Measurements from ENCODE around the gene SIGLEC1.

Gene SIGLEC1

GRCh38 chr20:3753098-3753497 is 40.7 kb upstream of the SIGLEC1 start:
- TF ChIP-seq CTCF (IDR thresholded peaks at IDR 0.05; ENCODE audit: unreplicated experiment in 3 of 3) = peak; percentile 56 to 67 (median 60)
- Mint-ChIP-seq H3K27ac (peak overlapping the region in 1 of 3 experiments; percentile 75), H3K9me3 (no peaks in the 10 kb centered on the region), H3K27me3 (ENCODE audit: low read depth) (peaks cover 30% of the 10 kb centered on the region), H3K4me1 (no peaks in the 10 kb centered on the region), H3K36me3 (ENCODE audit: low read depth) (peaks cover 24% of the 10 kb centered on the region), H3K4me3 (no peak overlapping the region)

GRCh38 chr20:3752386-3752759 is 40.0 kb upstream of the SIGLEC1 start:
- TF ChIP-seq CTCF (IDR thresholded peaks at IDR 0.05; ENCODE audit: unreplicated experiment in 3 of 3) = no peak
- no peak overlapping the region for H3K27ac Mint-ChIP-seq
- H3K4me1 Mint-ChIP-seq = no peaks in the 10 kb centered on the region
- peaks cover 36% of the 10 kb centered on the region for H3K27me3 Mint-ChIP-seq (ENCODE audit: low read depth)
- no peak overlapping the region for H3K4me3 Mint-ChIP-seq
- H3K36me3 Mint-ChIP-seq (ENCODE audit: low read depth) = peaks cover 23% of the 10 kb centered on the region
- no peaks in the 10 kb centered on the region for H3K9me3 Mint-ChIP-seq

GRCh38 chr20:3751675-3752385 is 39.4 kb upstream of the SIGLEC1 start:
- Mint-ChIP-seq H3K36me3 (ENCODE audit: low read depth) (peaks cover 26% of the 10 kb centered on the region), H3K27me3 (ENCODE audit: low read depth) (peaks cover 42% of the 10 kb centered on the region), H3K4me3 (no peak overlapping the region), H3K9me3 (no peaks in the 10 kb centered on the region), H3K4me1 (no peaks in the 10 kb centered on the region), H3K27ac (no peak overlapping the region)
- TF ChIP-seq CTCF (IDR thresholded peaks at IDR 0.05; ENCODE audit: unreplicated experiment in 3 of 3) = no peak

GRCh38 chr20:3751305-3751674 is 38.9 kb upstream of the SIGLEC1 start:
- no peaks in the 10 kb centered on the region for H3K9me3 Mint-ChIP-seq
- H3K27me3 Mint-ChIP-seq (ENCODE audit: low read depth) = peaks cover 47% of the 10 kb centered on the region
- H3K27ac Mint-ChIP-seq = no peak overlapping the region
- no peaks in the 10 kb centered on the region for H3K4me1 Mint-ChIP-seq
- no peak overlapping the region for H3K4me3 Mint-ChIP-seq
- peaks cover 31% of the 10 kb centered on the region for H3K36me3 Mint-ChIP-seq (ENCODE audit: low read depth)
- TF ChIP-seq CTCF (IDR thresholded peaks at IDR 0.05; ENCODE audit: unreplicated experiment in 3 of 3) = peak in 1 of 3 experiments; percentile 13

GRCh38 chr20:3749689-3750531 is 37.5 kb upstream of the SIGLEC1 start:
- Mint-ChIP-seq H3K9me3 (no peaks in the 10 kb centered on the region), H3K36me3 (ENCODE audit: low read depth) (peaks cover 37% of the 10 kb centered on the region), H3K27me3 (ENCODE audit: low read depth) (peaks cover 53% of the 10 kb centered on the region), H3K4me1 (no peaks in the 10 kb centered on the region), H3K4me3 (peak overlapping the region in 1 of 3 experiments; percentile 58), H3K27ac (no peak overlapping the region)
- TF ChIP-seq CTCF (IDR thresholded peaks at IDR 0.05; ENCODE audit: unreplicated experiment in 3 of 3) = peak; percentile 82 to 92 (median 90)
